NCI-H2081 (cell line): Measurements from ENCODE around the gene PPP3CA.
A peak's percentile ranks its signal among the peaks of the same experiment; 100 is the strongest.

Source experiments
- DNase-seq, 2 experiments: peaks; one replicate each; lab custom pipeline; 2025; lab: John Stamatoyannopoulos, UW

PPP3CA gene

DNA sequence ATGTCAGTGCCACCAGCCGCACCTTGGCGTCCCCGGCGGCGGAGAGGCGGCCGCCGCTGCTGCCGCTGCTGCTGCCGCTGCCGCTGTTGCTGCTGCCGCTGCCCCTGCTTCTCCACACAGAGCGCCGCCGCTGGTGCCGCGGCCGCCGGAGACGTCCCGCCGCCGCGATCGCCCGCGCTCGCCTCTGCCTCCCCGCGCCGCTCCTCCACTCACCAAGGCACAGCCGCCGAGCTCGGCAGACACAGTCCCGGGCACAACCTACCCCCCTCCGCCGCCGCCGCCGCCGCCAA is at the start of gene PPP3CA:
TSS of gene PPP3CA (minus strand) at position 260 of the 290 bp plus-strand sequence.
- DNase-seq = no peak

DNA sequence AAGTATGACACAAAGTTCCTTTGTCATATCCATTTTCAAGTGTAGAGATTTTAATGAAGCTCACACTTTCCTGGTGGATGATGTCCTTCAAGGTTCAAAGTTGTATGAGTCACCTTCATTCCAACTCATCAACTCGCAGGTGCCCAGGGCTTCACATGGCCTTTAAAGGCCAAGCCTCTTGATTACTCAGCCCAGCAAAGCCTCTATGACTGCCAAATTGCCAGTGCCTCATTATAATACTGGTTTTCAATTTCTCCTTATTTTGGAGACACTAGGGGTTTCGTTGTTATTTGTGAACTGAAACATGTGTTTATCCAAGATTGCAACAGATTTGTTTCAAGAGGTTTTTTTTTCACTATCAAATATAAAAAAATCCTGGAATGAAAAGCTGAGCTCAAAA is 45.9 kb upstream of the PPP3CA start:
- no peak for DNase-seq

DNA sequence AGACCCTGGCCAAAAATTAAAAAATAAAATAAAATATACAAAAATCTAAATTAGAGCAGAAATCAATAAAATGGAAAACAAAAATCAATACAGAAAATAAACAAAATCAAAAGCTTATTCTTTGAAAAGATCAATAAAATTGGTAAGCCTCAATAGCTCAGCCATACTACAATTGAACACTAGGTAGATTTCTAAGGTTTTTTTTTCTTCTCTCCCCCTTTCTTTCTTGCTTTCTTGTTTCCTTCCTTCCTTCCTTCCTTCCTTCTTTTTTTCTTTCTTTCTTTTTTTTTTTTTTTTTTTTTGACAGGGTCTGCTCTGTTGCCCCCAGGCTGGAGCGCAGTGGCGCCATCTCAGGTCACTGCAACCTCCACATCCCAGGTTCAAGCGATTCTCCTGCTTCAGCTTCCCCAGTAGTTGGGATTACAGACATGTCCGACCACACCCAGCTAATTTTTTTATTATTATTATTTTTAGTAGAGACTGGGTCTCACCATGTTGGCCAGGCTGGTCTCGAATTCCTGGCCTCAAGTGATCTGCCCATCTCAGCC is 23.4 kb upstream of the PPP3CA start:
- no peak for DNase-seq

DNA sequence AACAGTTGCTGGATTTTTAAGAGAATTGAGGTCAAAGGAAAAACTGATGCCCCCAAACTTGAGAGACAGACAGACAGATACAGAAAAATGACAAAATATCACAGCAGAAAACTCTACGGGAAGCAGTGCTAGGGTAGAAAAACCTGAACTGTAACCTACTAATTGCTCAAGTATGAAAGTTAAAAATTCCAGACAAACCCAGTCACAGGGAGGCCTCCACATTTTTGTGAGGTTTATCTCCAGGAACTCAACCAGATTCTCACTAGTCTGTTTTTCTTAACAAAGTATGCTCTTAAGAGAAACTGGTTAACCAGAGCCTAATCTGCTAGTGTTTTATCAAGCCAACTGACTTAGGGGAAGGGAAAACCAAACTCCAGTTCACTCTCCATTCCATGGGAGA is 19.9 kb upstream of the PPP3CA start:
- no peak for DNase-seq

DNA sequence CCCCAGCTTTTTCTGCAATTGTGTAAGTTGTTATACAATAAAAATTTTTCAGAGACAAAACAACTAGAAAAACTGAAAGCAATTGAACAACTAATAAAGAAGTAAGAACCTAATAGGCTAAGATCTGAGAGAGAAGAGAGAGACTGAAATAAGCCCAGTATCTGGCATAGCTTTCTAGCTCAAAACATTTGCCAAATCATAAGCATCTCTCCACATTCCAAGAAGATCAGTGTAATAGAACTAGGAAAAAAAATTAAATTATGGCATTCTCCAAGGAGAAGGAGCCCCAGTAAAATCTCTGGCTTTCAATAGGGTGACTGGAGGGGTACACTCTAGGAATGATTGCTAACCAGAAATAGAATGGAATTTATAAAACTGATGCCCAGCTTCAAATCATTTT is 19.0 kb upstream of the PPP3CA start:
- no peak for DNase-seq

DNA sequence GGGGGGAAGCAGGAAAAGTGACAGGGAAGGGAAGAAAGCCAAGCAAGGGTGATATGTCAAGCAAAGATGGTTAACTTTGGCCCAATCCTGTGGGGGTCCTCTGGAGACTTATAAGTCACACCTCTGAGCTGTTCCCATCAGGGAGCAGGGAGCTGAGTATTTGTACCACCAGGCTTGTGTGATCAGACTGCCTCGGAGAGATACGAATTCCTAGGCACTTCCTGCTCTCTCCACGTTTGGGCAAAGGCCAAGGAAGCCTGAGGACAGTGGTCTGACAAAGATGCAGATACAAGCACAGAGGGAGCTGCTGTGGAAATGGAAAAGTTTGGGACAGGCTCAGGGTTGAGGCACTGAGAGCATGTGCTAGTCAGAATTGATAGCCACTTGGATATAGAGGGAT is 10.4 kb upstream of the PPP3CA start:
- no peak for DNase-seq

DNA sequence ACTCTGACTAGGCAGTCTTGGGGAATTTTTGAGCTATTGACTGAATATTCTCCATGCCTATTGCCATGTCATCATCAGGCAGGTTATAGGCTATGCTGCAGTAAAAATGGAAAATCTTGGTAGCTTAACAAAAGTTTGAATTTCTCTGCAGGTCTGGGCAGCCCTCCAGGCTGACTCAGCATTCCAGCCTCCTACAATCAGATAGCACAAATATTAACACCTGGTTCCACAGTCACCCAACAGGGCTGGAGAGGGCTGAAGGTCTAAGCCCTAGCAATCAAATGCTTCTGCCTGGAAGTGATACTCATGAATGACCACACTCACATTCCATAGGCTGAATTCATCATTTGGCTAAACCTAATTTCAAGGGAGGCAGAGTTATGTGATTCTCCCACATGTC is 9.6 kb upstream of the PPP3CA start:
- DNase-seq = no peak

DNA sequence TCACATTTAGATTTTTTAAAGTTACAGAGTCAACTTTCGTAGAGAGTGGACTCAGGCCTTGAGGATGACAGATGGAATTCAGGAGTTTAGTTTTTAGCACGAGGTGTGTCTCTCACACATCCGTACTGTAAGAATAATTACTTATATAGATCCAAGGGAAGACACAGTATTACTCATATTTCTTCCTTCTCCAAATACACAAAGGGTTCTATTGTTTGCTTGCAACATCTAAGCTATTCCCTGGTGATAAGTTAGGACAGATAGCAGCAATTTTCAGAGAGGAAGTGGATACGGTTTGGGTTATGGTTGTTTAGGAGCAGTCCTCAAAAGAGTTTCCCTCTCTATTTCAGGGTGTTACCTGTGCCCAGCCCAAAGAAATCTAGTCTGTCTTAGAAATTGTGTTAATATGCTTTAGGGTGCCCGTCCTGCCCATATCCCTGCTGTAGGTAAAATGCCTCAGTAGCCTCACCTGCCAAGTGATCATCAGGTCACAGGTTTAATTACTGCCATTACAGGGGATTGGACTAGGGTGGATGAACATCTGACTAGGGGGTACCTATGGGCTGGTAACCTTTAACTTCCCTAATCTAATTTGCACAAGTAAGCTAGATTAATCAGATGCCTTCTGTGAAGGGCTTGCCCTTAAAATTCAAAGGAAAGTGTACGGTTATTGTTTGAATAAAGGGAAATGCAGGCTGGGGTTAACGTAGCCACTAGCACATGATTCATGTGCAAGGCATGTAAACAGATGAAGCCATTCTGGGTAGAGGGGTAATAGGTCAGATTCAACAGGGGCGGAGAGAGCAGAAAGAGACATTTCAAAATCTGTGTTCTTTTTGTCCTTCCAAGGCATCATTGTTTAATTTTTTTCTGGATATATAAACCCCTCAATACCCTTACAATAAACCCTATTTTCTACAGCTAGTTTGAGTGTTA is 8.7 kb upstream of the PPP3CA start:
- DNase-seq = no peak

DNA sequence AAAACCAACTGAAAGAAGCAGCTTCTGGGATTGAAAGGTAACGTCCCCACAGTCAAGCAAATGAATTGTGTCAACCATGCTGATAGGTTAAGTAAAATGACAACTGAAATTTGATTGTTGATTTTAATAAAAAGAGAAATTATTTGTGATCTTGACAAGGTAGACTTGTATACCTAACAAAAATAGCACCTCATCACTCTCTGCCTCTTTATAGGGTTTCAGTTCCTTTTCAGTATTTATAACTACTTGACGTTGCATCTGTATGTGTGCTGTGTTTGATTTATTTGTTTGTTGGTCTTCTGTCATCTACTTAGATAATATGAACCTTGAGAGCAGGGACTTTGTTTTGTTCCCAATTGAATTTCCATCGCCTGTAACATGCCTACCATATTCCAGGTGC is 7.9 kb upstream of the PPP3CA start:
- DNase-seq = no peak

DNA sequence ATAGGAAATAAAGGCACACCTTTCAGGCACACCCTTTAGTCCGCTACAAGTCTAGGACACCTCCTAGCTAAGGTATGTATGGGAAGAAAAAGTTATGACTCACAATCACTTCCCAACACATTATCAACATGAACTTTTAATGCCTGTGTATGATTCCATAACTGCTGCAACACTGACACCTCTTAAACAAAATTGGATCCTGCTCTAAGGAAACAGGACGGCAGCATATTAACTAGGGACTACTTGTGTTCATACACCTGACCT is 2.4 kb upstream of the PPP3CA start:
- no peak for DNase-seq

DNA sequence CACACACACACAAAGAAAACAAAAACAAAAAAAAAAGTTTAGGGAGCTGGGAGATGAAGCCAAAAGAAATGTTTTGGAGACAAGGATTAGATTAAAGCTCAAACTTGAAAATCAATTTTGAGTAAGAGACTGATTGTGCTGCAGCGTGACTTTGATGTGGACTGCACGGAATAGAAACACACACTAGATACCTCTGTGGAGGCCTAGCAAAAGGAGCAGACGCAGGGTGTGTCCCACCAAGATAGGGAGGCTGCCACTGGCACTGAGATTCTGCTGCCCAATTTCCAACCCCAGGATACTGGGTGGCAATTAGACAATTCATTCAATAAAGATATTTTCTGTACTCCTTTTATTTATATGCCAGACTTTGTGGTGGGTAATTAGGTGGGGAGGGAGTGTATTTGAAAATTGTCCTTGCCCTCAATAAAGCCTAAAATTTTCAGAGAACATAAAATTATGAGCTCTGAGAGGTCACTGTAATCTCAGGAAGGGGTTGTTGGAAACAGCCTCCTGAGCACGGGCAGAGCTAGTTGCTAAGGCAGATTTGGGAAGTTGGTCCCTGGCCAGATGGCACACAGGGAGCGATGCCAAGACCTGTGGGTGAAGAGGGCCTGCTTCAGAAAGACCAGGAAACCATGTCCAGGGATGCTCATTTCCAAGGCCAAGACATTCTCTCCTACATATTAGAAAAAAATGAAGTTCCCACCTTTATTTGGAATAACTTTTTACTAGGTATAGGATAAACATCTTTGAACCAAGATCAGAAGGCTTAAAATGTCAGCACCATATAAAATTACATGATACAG is 1.9 kb upstream of the PPP3CA start:
- DNase-seq = peak; percentile 56 to 73

DNA sequence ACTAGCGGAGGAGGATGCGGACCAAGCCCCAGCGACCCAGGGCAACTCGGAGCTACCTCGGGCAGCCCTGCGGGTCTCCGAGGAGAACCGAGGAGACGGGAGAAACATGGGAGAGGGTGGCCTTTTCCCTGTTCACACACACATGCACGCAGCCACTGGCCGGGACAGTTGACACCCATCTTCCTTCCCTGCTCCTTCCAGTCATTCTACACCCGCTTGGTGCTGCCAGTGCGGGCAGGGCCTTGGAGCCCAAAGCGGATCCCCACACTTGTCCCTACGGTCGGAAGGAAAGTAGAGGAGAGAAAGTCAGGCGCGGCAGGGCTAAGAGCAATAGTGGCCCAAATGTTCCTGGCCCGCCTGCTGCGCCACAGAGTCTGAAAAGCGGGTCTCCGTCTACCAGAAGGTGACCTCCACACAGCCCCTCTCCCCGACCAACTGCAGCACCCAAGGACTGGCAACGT is 1.1 kb upstream of the PPP3CA start:
- no peak for DNase-seq

DNA sequence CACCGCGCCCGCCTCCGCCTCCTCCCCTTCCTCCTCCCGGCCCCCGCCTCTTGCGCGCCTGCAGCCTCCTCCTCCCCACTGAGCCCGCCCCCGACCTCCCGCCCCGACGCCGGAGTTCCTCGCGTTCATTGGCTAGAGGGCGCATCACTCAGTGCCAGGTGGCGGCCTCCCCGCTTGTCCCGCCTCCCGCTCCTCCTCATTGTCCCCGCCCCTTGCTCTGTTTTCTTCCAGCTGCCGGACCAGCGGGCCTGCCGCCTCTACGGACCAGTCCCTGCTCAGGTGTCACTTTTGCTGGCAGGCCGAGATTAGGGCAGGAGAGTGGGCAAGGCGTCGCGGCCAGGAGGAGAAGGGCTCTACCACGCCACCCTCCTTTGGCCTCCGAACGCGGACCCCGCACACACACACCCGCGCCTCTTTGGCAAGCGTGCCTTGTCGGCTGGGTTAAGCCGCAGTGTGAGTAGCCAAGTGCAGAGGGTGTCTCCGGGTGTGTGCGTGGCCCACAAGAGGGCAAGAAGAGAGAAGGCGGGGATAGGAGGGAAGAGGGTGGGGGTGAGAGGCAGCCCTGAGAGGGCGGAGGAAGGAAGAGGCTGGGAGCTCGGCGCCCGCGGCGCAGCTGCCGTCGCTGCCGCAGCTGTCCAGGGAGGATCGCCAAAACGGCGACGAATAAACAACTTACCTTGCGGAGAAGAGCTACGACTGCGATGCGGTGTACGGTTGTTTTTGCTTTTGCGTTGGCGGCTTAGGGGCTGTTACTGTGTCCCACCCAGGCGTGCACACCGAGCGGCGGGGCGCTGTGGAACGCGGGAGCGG is 436 bp upstream of the PPP3CA start:
- DNase-seq = peak; percentile 89 to 90

DNA sequence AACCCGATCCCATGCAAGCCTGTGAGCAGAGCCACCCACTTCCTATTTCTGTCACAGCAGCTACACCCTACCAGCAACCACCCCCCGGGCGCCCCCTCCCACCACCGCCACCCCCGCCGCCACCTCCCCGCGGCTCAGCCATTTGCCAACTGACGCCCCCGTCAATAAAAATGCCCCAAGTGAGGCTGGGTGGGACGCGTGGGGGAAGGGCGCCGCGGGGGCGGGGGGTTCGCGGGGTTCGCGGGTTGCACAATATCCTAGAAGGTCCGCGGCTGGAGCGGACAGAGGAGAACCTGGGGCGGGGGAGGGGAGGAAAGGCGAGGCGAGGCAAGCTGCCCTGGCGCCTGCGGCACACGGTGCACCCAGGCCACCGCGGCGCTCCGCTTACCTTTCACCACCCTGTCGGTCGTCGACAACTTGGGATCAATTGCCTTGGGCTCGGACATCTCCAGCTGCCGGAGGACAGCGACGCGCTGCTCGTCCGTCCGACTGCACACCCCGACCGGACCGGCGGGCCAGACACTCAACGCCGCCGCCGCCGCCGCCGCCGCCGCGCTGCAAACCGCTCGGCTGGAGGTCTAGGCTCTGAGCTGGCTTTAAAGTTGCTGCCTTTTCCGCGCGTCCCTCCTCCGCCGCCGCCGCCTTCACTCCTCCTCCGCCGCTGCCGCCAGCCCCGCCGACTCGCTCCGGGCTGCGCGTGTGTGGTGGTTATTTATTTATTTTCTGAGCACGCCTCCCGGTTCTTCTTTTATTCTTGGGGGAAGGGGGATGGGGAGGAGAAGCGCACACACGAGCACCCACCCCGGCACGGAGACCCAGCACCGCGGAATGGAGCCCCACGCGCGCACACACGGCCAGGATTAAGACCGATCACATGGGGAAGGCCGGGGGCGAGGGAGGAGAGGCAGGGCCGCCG is 717 bp downstream of the PPP3CA start:
- DNase-seq = peak; percentile 36 to 44

DNA sequence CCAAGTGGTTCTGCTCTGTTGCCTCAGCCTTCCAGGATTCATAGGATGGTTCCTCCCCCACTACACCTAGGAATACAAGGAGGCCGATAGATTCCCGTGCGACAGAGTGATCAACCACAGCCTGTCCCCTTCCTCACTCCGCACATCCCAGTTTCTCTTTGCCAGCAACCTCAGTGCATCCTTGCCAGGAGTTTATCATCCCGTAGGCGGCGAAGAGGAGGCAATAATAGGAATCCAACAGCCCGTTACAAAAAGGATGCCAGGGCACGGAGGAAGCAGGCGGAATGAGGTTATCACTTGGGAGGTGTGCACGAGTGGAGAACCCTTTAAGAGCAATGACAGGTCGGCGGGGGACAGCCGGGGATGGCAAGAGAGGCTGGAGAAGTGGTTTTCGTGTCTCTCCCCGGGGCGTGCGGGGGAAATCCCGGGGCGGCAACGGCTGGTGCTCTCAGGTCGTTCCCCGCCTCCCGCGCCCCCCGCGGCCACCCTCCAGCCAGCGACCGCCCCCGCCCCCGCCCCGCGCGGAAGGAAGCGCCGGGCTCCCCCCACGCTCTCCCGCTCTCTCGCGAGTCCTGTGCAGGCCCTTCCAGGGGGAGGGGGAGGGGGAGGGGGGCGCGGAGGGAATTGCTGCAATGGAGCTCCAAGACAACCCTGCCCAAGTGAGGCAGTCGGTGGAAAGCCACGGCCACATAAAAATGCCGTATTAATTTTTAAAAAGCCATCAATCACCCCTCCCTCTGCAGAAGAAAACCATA is 1.6 kb downstream of the PPP3CA start:
- peak; percentile 26 to 52 for DNase-seq

DNA sequence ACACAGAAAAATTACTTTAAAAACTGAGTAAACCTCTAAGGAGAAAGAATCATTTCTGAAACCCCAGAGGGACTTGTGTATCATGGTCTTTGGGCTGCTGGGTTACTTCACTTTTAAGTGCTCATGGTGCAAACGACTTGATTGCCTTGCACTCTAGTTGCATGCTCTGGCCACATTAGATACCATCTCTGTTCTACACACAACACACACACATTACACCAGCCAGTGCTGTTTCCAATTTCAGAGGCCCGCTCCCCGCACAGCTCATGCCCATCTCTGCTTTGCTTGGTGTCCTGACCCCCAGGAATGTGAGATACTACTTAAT is 2.1 kb downstream of the PPP3CA start:
- DNase-seq = no peak

DNA sequence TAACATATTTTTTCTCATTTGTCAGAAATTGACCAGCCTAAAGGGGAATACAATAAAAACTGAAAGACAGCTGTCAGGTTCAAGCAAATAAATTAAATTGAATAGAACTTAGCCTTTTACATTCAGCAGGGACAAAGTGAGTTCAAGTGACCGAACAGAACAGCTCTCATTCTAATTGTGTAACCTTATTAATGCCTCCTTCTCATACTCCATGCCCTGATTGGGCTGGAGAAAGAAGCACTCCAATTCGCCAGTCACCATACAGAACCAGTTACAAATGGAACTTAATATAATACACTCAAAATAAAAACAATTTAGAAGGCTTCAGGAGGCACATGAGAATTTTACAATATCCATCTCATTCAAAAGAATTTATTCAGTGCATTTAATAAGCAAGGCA is 8.0 kb downstream of the PPP3CA start:
- no peak for DNase-seq

DNA sequence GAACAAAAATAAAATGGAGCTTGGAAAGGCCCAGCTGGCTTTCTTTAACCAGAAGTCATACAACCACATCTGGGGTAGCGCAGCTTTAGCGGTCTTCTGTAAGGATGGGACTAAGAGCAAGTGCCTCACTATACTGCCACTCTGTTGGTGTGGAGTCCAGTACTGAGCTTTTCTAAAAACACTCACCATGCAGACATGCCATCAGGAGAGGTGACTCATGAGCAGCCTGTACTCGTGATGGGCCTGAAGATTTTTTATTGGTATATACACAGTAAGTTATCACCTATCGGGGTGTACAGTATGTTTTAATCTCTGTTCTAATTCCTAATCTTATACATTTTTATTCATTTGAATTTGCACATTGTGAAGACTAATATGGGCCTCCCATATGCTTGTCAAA is 9.6 kb downstream of the PPP3CA start:
- no peak for DNase-seq

DNA sequence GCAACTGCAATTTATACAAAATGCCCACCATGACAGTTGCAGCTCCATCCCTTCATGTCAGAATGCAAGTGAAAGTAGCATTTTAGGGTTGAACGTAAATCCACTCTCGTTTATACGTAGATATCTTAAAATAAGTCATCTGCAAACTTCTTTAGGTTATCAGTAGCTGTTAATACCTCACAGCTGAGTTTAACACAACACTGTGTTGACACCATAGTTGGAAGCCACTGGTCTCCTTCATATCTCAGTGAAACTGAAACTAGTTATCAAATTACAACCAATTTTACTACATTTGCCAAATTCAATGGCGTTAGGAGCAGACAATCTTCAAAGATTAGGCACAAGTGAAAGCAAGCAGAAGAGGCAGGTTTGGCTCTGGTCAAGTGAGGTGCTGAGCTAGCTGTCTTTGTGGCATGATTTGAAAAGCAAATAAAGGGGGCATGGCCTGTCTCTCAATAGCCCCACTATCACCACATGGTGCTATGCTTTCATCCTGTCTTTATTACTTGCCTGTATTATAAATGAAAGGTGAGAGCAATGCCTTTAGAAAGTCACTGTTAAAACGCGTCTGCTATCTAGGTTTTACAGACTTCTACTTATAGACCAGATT is 12.3 kb downstream of the PPP3CA start:
- no peak for DNase-seq

DNA sequence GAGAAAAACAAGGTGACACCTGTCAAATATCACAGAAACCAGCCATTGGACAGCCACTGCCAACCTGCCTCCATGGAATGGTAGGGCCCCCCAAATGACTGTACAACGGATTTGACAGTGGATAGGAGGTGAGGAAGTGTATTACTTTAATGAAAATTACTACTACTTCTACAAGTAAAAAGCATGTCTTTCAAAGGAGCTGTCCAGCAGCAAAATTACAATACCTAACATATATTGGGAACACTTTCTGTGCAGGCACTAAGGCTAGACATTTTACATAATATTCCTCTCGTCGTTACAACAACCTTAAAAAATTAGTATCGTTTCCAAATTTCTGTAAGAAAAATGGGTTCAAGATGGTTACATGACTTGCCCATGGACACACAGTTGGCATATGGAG is 14.9 kb downstream of the PPP3CA start:
- no peak for DNase-seq
